Smooth muscle cell (in vitro differentiated cells): Measurements from ENCODE around the gene TMEM138. TPM values are rescaled to one million over a fixed set of nuclear protein-coding genes. Genes with fewer than 3 reads are reported as not detected.

Experiments used
- DNase-seq: peaks from one replicate; lab custom pipeline; 2025; ENCODE audit not compliant: unreplicated experiment; lab: John Stamatoyannopoulos, UW
- H2AFZ ChIP-seq: fragments of 200-600 bp; sonication (generic); 2 replicates; pipeline ENCODE4 v1.6.0; 2016; ENCODE audit warnings: antibody characterized with exemption, low read depth, mild to moderate bottlenecking
- H3F3A ChIP-seq: fragments of 200-600 bp; sonication (generic); 2 replicates; pipeline ENCODE4 v1.6.0; 2017; ENCODE audit warnings: antibody characterized with exemption, low read depth
- H3K27ac ChIP-seq: fragments of 200-600 bp; sonication (generic); 2 replicates; pipeline ENCODE4 v1.5.1; 2016; ENCODE audit warnings: low read depth, mild to moderate bottlenecking
- H3K27me3 ChIP-seq: fragments of 200-600 bp; sonication (generic); 2 replicates; pipeline ENCODE4 v1.6.1; 2016; ENCODE audit warnings: low read depth, mild to moderate bottlenecking
- H3K36me3 ChIP-seq: fragments of 200-600 bp; sonication (generic); 2 replicates; pipeline ENCODE4 v1.5.1; 2016; ENCODE audit warnings: low read depth
- H3K4me1 ChIP-seq: fragments of 200-600 bp; sonication (generic); 2 replicates; pipeline ENCODE4 v1.5.1; 2016; ENCODE audit warnings: low read depth
- H3K4me2 ChIP-seq: fragments of 200-600 bp; sonication (generic); 2 replicates; pipeline ENCODE4 v1.6.0; 2016; ENCODE audit warnings: mild to moderate bottlenecking
- H3K4me3 ChIP-seq: fragments of 200-600 bp; sonication (generic); 2 replicates; pipeline ENCODE4 v1.5.1; 2016; ENCODE audit warnings: mild to moderate bottlenecking
- H3K79me2 ChIP-seq: fragments of 200-600 bp; sonication (generic); 2 replicates; pipeline ENCODE4 v1.6.0; 2016; ENCODE audit warnings: low read depth, mild to moderate bottlenecking
- H3K9ac ChIP-seq: fragments of 200-600 bp; sonication (generic); 2 replicates; pipeline ENCODE4 v1.6.0; 2016; ENCODE audit warnings: low read depth
- H3K9me3 ChIP-seq: fragments of 200-600 bp; sonication (generic); replicated peaks from 2 replicates; pipeline ENCODE4 v1.5.1; 2016; ENCODE audit warnings: low read depth
- H4K20me1 ChIP-seq: fragments of 200-600 bp; sonication (generic); 2 replicates; pipeline ENCODE4 v1.6.0; 2016; ENCODE audit warnings: low read depth
- WGBS: methylation state at CpG from one replicate; pipeline ENCODE4 v1.1.7; 2016; ENCODE audit warnings: low lambda C conversion rate; 5-methylcytosine and 5-hydroxymethylcytosine counted together
- polyA plus RNA-seq: library from polyadenylated mRNA; unstranded; fragments of >200 nt; fragmentation: Nextera tagmentation; extraction: Ambion mirVana; gene quantifications from 2 replicates; pipeline ENCODE4 v1.2.1, GENCODE V29; 2016
- total RNA-seq: library from RNA; depleted of rRNA; stranded (reverse); fragments of >200 nt; gene quantifications from 2 replicates; pipeline ENCODE4 v1.2.3, GENCODE V29; 2014
- TF ChIP-seq, protein P1 (sequence below): fragments of 200-600 bp; sonication (generic); IDR thresholded peaks from 2 replicates; pipeline ENCODE4 v1.5.1; 2017; ENCODE audit warnings: borderline replicate concordance, mild to moderate bottlenecking, antibody characterized with exemption; ENCODE audit not compliant: insufficient read depth, poor library complexity, severe bottlenecking

TMEM138 gene
- total and polyA plus RNA-seq, 2 experiments from 2014 or later, result 44.2 to 51.4 TPM

DNA sequence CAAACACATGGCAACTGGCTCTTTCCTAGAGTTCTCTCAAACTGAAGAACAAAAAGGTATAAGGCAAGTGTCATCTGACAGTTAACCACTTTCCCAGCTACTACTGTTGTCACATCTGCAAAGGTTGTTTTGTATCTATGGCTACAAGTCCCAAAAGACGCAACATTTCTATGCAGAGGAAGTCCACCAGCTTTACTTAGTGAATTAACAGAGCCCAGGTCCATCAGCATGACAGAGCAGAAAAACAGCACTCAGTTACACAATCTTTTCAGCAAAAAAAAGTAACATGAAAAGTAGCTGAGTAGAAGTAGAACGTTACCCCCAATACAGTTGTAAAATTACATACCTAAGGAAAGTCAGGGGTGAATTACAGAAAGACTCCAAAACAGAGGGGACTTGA, 55.5 kb downstream of the TMEM138 start:
- Histone ChIP-seq H4K20me1 (peaks cover 69% of the 10 kb centered on the region), H3K4me2 (no peak overlapping the region), H3K79me2 (peaks cover 36% of the 10 kb centered on the region), H3K27ac (no peak overlapping the region), H3F3A (no peaks in the 10 kb centered on the region), H2AFZ (no peak overlapping the region), H3K9ac (no peak overlapping the region), H3K27me3 (no peaks in the 10 kb centered on the region), H3K9me3 (no peaks in the 10 kb centered on the region), H3K4me1 (no peaks in the 10 kb centered on the region), H3K4me3 (no peak overlapping the region), H3K36me3 (peaks cover 52% of the 10 kb centered on the region)
- TF ChIP-seq, protein P1, sequence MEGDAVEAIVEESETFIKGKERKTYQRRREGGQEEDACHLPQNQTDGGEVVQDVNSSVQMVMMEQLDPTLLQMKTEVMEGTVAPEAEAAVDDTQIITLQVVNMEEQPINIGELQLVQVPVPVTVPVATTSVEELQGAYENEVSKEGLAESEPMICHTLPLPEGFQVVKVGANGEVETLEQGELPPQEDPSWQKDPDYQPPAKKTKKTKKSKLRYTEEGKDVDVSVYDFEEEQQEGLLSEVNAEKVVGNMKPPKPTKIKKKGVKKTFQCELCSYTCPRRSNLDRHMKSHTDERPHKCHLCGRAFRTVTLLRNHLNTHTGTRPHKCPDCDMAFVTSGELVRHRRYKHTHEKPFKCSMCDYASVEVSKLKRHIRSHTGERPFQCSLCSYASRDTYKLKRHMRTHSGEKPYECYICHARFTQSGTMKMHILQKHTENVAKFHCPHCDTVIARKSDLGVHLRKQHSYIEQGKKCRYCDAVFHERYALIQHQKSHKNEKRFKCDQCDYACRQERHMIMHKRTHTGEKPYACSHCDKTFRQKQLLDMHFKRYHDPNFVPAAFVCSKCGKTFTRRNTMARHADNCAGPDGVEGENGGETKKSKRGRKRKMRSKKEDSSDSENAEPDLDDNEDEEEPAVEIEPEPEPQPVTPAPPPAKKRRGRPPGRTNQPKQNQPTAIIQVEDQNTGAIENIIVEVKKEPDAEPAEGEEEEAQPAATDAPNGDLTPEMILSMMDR, result no peak
- no peak for DNase-seq
- 95% methylated on average over 2 of the region's 2 CpGs for WGBS

DNA sequence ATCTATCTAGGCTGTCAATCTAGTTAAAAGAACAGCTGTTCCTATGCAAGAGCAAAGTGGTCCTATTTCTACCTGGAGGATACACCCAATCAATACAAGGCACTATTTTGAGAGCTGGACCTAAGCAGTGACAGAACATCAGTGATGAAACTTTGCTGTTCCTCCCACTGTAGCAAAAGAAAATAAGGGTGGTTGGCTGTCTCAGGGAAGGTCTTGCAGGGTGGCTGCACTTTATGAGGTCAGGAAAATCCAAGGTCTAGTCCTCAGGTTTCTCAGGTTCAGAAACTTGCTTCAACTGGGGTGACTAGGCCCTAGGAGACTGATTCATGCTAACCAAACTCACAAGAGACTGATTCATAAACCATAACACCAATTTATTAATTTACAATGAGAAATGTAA, 56.0 kb downstream of the TMEM138 start:
- Histone ChIP-seq H3K9me3 (no peaks in the 10 kb centered on the region), H3K36me3 (peaks cover 49% of the 10 kb centered on the region), H3K79me2 (peaks cover 38% of the 10 kb centered on the region), H3K9ac (no peak overlapping the region), H4K20me1 (peaks cover 71% of the 10 kb centered on the region), H3K27ac (no peak overlapping the region), H3F3A (no peaks in the 10 kb centered on the region), H3K4me2 (no peak overlapping the region), H3K27me3 (no peaks in the 10 kb centered on the region), H3K4me1 (no peaks in the 10 kb centered on the region), H2AFZ (no peak overlapping the region), H3K4me3 (no peak overlapping the region)
- TF ChIP-seq, protein P1, result no peak
- DNase-seq, result no peak

Other genes starting within 250 kb of the TMEM138 start
- gene VPS37C, start 200.9 kb upstream of the TMEM138 start, total RNA-seq, result 8.8 and 13.6 TPM in 2 replicates
- 15.4 and 22.4 TPM in 2 replicates for gene VPS37C, start 200.9 kb upstream of the TMEM138 start, polyA plus RNA-seq
- gene PGA3, start 158.9 kb upstream of the TMEM138 start, total RNA-seq, result not detected in 2 replicates
- not detected in 2 replicates for gene PGA3, start 158.9 kb upstream of the TMEM138 start, polyA plus RNA-seq
- gene PGA4, start 140.0 kb upstream of the TMEM138 start, total RNA-seq, result not detected in 2 replicates
- gene PGA4, start 140.0 kb upstream of the TMEM138 start, polyA plus RNA-seq, result not detected in 2 replicates
- gene PGA5, start 121.2 kb upstream of the TMEM138 start, total RNA-seq, result not detected in 2 replicates
- gene PGA5, start 121.2 kb upstream of the TMEM138 start, polyA plus RNA-seq, result 0.17 TPM in 1 of 2 replicates, not detected in the other
- 0.49 and 1.5 TPM in 2 replicates for gene VWCE, start 67.1 kb upstream of the TMEM138 start, total RNA-seq
- 2.4 and 4.1 TPM in 2 replicates for gene VWCE, start 67.1 kb upstream of the TMEM138 start, polyA plus RNA-seq
- gene DDB1, start 29.3 kb upstream of the TMEM138 start, total RNA-seq, result 143 and 164 TPM in 2 replicates
- 140 and 150 TPM in 2 replicates for gene DDB1, start 29.3 kb upstream of the TMEM138 start, polyA plus RNA-seq
- gene TKFC, start 29.1 kb upstream of the TMEM138 start, total RNA-seq, result 18.1 and 24.3 TPM in 2 replicates
- gene TKFC, start 29.1 kb upstream of the TMEM138 start, polyA plus RNA-seq, result 47.0 and 49.8 TPM in 2 replicates
- gene CYB561A3, start 492 bp upstream of the TMEM138 start, total RNA-seq, result 19.1 and 23.9 TPM in 2 replicates
- 23.7 and 25.1 TPM in 2 replicates for gene CYB561A3, start 492 bp upstream of the TMEM138 start, polyA plus RNA-seq
- 31.5 and 39.5 TPM in 2 replicates for gene TMEM216, start 30.2 kb downstream of the TMEM138 start, total RNA-seq
- gene TMEM216, start 30.2 kb downstream of the TMEM138 start, polyA plus RNA-seq, result 27.2 and 27.5 TPM in 2 replicates
- 29.5 and 35.1 TPM in 2 replicates for gene CPSF7, start 67.6 kb downstream of the TMEM138 start, total RNA-seq
- gene CPSF7, start 67.6 kb downstream of the TMEM138 start, polyA plus RNA-seq, result 26.2 and 26.6 TPM in 2 replicates
- gene SDHAF2, start 67.8 kb downstream of the TMEM138 start, total RNA-seq, result 23.2 and 25.0 TPM in 2 replicates
- 47.1 and 56.3 TPM in 2 replicates for gene SDHAF2, start 67.8 kb downstream of the TMEM138 start, polyA plus RNA-seq
- gene LRRC10B, start 146.4 kb downstream of the TMEM138 start, total RNA-seq, result 0.99 and 2.2 TPM in 2 replicates
- gene LRRC10B, start 146.4 kb downstream of the TMEM138 start, polyA plus RNA-seq, result 0.11 and 1.9 TPM in 2 replicates
- gene SYT7, start 218.7 kb downstream of the TMEM138 start, total RNA-seq, result 3.7 and 4.0 TPM in 2 replicates
- gene SYT7, start 218.7 kb downstream of the TMEM138 start, polyA plus RNA-seq, result 0.79 and 4.8 TPM in 2 replicates